Ishikawa (cell line): ENCODE data around the gene MRAP.

ENCODE experiments used
- RAD21 ChIP-seq: IDR thresholded peaks from 2 replicates; pipeline ENCODE4 v1.6.1; 2012; ENCODE audit warnings: low read depth
- TCF12 ChIP-seq: IDR thresholded peaks from 2 replicates; pipeline ENCODE4 v1.6.1; 2012; ENCODE audit warnings: low read depth
- ZBTB7A ChIP-seq: IDR thresholded peaks from 2 replicates; pipeline ENCODE4 v1.6.1; 2012; ENCODE audit warnings: low read depth

DNA sequence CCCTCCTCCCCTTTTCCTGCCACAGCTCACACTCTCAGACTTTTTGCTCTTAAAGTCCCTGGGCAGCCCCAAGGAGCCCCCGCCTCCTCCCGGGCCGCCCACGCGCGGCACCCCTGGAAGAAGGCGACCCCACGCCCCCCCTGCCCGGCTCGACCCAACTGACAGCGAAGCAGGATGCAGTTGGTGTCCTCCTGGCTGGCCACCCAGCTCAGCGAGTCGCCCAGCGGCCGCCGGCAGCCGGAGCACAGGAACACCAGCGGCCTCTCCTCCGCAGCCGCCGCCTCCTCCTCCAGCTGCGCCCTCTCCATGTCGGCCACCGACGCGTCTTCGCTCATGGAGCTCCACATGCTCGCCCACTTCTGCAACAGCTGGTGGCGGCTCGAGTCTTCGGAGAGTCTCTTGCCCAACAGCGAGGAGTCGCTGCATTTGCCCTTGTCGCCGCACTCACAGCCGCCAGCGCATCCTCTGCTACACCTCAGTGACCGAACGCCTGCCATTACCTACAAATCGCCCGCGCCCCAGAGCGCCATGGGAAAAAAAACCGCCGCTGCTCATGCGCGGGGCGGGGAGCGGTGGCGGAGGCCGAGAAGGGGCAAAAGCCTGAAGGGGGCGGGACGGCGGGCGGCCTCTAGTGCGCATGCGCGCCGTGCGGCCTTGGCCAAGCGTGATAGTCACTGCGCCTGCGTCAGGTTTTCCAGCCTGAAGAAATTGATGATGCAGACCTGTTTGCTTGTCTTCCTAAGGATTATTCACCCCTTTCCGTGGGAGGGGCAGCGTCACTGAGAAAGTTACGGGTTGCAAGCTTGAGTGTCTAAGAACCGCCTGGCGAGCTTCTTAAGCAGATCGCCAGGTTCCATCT lies 19.9 kb upstream of the MRAP start, which contains the start of gene MIS18A:
- TF ChIP-seq TCF12 (0 out of 2 replicates have a peak, but pooled peaks have one; percentile 51), RAD21 (no peak), ZBTB7A (peak; percentile 85)
